IPS-18a (cell line): ENCODE data around the gene TMEM134.

Source experiments
- H3K27ac ChIP-seq: one replicate; pipeline ENCODE4 v1.5.1; 2013; ENCODE audit warnings: low read length
- H3K27me3 ChIP-seq: one replicate; pipeline ENCODE4 v1.6.1; 2013; ENCODE audit warnings: mild to moderate bottlenecking, low read length; ENCODE audit not compliant: control insufficient read depth, insufficient read depth
- H3K36me3 ChIP-seq: one replicate; pipeline ENCODE4 v1.6.1; 2013; ENCODE audit warnings: low read depth, low read length; ENCODE audit not compliant: control insufficient read depth
- H3K4me1 ChIP-seq: one replicate; pipeline ENCODE4 v1.6.1; 2013; ENCODE audit warnings: low read depth, low read length; ENCODE audit not compliant: control insufficient read depth
- H3K4me3 ChIP-seq: one replicate; pipeline ENCODE4 v1.5.1; 2013; ENCODE audit warnings: low read length
- H3K9ac ChIP-seq: one replicate; pipeline ENCODE4 v1.6.1; 2013; ENCODE audit warnings: mild to moderate bottlenecking, low read length, moderate library complexity
- H3K9me3 ChIP-seq: one replicate; pipeline ENCODE4 v1.6.1; 2013; ENCODE audit warnings: low read depth, low read length; ENCODE audit not compliant: control insufficient read depth

TMEM134 gene

DNA sequence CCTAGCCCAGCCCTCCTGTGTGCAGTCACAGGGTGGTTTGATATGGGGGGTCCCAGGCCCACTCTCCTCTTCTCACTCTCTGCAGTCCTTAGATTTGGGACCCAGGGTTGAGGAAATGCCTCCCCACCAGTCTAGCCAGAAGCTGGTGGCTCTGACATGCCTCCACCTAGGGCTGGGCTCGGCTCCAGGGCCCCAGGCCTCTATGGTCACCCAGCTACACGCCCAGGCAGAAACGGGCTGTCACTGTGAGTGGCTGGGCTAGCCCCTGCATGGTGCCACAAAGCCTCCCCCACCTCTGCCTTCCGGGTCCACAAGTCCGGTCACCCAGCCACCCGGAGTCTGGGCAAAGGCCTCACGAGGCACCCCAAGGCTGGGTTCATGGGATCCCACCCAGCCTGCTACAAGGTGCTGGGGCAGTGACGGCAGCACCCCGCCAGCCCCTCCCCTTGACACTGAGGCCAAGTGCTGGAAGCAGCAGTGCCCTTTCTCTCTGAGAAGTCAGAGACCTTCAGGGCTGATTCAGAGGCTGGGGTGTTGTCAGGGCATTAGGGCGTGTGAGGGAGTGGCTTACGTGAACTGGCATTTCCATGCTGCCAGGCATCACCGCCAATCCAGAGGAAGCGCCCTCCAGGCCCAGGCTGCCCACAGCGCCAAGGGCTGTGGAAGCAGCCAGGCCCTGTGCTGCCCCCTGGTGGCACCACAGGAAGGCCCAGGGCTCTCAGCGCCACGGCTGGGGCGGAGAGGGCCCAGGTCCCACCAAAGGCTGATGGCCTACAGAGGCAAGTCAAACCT, 36.8 kb upstream of the TMEM134 start:
- Histone ChIP-seq H3K9me3 (no peaks in the 10 kb centered on the region), H3K4me3 (peak overlapping the region; percentile 83), H3K9ac (no peak overlapping the region), H3K4me1 (peaks cover 19% of the 10 kb centered on the region), H3K27ac (no peak overlapping the region), H3K27me3 (peaks cover 13% of the 10 kb centered on the region), H3K36me3 (no peaks in the 10 kb centered on the region)

DNA sequence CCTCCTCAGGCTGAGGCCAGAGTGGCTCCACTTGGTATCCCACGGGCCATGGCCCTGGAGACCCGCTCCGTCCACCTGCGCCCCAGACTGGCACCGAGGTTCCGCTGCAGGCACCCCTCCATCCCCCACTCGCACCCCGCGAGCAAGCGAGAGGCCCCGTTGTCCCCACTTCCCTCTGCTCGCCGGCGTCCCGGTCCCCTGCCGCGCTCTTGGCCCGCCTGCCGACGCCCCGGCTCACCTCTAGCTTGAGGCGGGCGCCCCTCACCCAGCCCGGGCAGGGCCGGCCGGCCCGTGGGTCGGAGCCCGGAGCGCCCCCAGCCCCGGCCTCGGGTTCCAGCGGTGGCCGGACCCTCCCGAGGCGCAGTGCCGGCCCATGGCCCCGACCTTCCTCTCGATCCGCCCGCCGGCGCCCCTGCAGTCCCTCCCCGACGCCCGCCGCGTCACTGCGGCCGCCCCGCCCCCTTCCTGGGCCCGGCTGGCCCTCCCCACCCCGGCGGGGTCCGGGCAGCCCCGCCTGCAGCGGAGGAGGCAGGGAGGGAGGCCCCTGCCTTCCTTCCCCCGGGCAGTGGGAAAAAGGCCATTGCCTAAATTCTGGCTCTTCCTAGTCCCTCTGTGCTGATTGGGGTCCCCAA, 36.0 kb upstream of the TMEM134 start, which contains the start of gene PITPNM1:
PITPNM1 (minus strand) TSS at position 414 of the 632 bp plus-strand sequence. CDS start 1,183 bp downstream, outside the sequence.
- Histone ChIP-seq H3K9me3 (no peaks in the 10 kb centered on the region), H3K9ac (peak within 1 kb of the TSS; percentile 32), H3K27me3 (peaks cover 13% of the 10 kb centered on the region), H3K36me3 (no peaks in the 10 kb centered on the region), H3K4me1 (peaks cover 19% of the 10 kb centered on the region), H3K4me3 (peak within 1 kb of the TSS; percentile 83), H3K27ac (no peak within 1 kb of the TSS)

GRCh38 chr11:67504005-67504949, 35.2 kb upstream of the TMEM134 start:
- Histone ChIP-seq H3K9me3 (no peaks in the 10 kb centered on the region), H3K27ac (no peak overlapping the region), H3K9ac (peak overlapping the region; percentile 32), H3K4me3 (peak overlapping the region; percentile 83), H3K27me3 (peaks cover 13% of the 10 kb centered on the region), H3K36me3 (no peaks in the 10 kb centered on the region), H3K4me1 (peaks cover 19% of the 10 kb centered on the region)

GRCh38 chr11:67503119-67504004, 34.3 kb upstream of the TMEM134 start:
- Histone ChIP-seq H3K9ac (no peak overlapping the region), H3K36me3 (no peaks in the 10 kb centered on the region), H3K27ac (no peak overlapping the region), H3K27me3 (peaks cover 13% of the 10 kb centered on the region), H3K9me3 (no peaks in the 10 kb centered on the region), H3K4me1 (peaks cover 17% of the 10 kb centered on the region), H3K4me3 (peak overlapping the region; percentile 83)

GRCh38 chr11:67502328-67502979, 33.4 kb upstream of the TMEM134 start:
- no peaks in the 10 kb centered on the region for H3K36me3 ChIP-seq
- H3K27ac ChIP-seq, result no peak overlapping the region
- H3K4me3 ChIP-seq, result no peak overlapping the region
- H3K4me1 ChIP-seq, result peaks cover 17% of the 10 kb centered on the region
- H3K9me3 ChIP-seq, result no peaks in the 10 kb centered on the region
- H3K9ac ChIP-seq, result no peak overlapping the region
- peaks cover 13% of the 10 kb centered on the region for H3K27me3 ChIP-seq

GRCh38 chr11:67501854-67502253, 32.8 kb upstream of the TMEM134 start:
- peaks cover 13% of the 10 kb centered on the region for H3K27me3 ChIP-seq
- no peak overlapping the region for H3K27ac ChIP-seq
- no peak overlapping the region for H3K4me3 ChIP-seq
- peaks cover 11% of the 10 kb centered on the region for H3K4me1 ChIP-seq
- no peaks in the 10 kb centered on the region for H3K36me3 ChIP-seq
- no peaks in the 10 kb centered on the region for H3K9me3 ChIP-seq
- no peak overlapping the region for H3K9ac ChIP-seq

DNA sequence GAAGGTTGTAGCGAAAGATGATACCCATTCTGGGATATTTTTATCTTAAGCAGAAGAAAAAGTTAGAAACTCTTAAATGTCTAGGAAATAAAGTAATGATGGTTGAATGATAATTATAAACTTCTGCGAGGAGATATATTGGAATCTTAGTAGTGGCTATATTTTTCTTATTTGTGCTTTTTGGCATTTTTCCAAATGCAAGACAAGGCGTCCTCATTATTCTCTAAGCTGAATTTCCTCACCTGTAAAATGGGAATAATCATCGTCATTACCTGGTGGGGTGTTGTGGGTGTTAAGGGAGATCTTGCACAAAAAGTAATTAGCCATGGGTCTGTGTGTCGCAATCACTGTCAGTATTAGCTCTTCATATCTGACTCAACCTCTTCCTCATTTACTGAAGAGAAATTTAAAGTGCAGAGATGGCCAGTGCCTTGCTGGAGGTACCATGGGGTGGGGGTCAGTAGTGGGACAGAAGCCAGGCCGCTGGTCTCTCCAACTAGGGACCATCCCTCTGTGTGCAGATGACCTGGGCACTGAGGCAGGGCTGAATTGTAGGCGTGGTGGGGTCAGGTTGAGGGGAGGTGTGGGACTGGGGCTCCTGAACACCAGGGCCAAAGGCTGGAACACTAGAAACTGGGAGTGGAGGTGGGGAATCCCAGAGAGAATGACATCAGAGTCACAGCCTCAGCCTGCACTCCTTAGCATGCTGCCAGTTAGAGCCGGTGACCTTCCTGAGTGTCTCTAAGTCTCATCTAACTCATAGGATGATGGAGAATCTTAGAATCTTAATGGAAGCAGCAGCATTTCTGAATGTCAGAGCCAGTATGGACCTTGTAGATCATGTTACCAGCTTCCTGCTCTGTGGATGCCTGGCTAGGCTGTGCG, 32.0 kb upstream of the TMEM134 start:
- Histone ChIP-seq H3K27ac (no peak overlapping the region), H3K4me1 (peaks cover 11% of the 10 kb centered on the region), H3K9ac (no peak overlapping the region), H3K36me3 (no peaks in the 10 kb centered on the region), H3K9me3 (no peaks in the 10 kb centered on the region), H3K4me3 (no peak overlapping the region), H3K27me3 (peaks cover 13% of the 10 kb centered on the region)

DNA sequence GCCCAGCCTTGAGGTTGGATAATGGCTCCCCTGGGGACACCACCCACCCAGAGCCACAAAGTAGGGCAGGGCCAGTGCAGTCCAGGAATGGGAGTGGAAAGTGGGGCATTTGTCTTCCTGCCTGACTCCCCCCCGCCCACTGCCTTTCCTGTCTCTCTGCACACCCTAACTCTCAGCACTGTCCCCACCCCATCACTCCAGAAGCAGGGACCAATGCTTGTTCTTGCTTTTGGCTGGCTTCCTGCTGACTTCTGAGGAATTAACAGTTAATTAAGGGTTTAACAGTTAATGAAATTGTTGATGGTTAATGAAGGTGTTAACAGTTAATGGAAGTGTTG, 31.4 kb upstream of the TMEM134 start:
- H3K36me3 ChIP-seq, result no peaks in the 10 kb centered on the region
- no peak overlapping the region for H3K9ac ChIP-seq
- no peak overlapping the region for H3K27ac ChIP-seq
- H3K4me3 ChIP-seq, result no peak overlapping the region
- peaks cover 13% of the 10 kb centered on the region for H3K27me3 ChIP-seq
- H3K9me3 ChIP-seq, result no peaks in the 10 kb centered on the region
- peaks cover 6% of the 10 kb centered on the region for H3K4me1 ChIP-seq

GRCh38 chr11:67499808-67500483, 30.9 kb upstream of the TMEM134 start:
- Histone ChIP-seq H3K36me3 (no peaks in the 10 kb centered on the region), H3K9me3 (no peaks in the 10 kb centered on the region), H3K4me1 (peaks cover 4% of the 10 kb centered on the region), H3K4me3 (no peak overlapping the region), H3K27me3 (peaks cover 13% of the 10 kb centered on the region), H3K27ac (no peak overlapping the region), H3K9ac (no peak overlapping the region)
